ENCODE measurements around the gene PRKCA.

Gene PRKCA

DNA sequence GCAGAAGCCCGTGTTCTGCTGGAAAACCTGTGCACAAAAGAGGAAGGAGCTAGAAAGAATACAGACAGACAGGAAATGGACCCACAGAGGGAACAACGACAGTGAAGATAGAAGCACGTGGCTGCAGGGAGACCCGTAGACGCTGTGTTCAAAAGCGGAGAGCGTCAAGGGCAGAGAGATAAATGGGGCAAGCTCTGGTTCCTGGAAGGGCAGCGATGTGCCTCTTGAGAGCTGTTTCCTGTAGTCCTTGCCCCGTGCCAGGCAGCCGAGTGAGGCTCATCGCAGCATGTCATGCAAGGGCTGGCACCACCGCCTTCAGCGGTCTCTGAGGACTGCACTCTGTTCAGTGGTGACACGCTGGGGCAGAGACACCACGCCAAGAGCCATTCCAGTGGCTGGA, 488.9 kb downstream of the PRKCA start:
- DNase-seq (ENCODE audit: low read depth, low spot score): no peak
- Histone ChIP-seq H3K27ac (no peak overlapping the region), H3K9me3 (ENCODE audit: low read depth, low read length) (no peaks in the 10 kb centered on the region), H3K4me3 (no peak overlapping the region), H3K36me3 (ENCODE audit: insufficient read depth, low read length) (no peaks in the 10 kb centered on the region), H3K9ac (ENCODE audit: insufficient read length) (no peak overlapping the region)
- TF ChIP-seq POLR2AphosphoS5 (IDR thresholded peaks at IDR 0.05; ENCODE audit: borderline replicate concordance, low read depth, low read length) (no peak), EZH2 (IDR thresholded peaks at IDR 0.05) (no peak), FOXP2 (optimal IDR thresholded peaks at IDR 0.05; ENCODE audit: control extremely low read depth, extremely low read length, insufficient read depth) (no peak)

DNA sequence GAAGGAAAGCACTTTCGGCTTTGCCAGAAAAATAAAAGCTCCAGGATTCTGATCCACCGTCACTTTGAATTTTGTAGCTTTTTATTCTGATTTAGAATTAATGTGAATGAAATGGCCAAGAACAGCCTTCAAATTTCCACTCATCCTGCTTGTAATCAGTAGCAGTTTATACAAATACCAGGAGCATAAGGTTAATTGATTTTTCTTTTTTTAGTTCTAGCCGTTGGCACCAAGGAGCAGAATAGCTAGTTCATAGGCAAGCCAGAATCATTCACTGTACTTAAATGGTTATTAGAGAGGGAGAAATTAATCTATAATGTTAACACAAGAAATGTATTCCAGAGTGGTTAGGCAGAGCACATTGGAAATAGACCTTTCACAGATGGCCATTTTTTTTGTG, 491.4 kb downstream of the PRKCA start:
- Histone ChIP-seq H3K4me3 (no peak overlapping the region), H3K9me3 (ENCODE audit: low read depth, low read length) (no peaks in the 10 kb centered on the region), H3K27ac (no peak overlapping the region), H3K9ac (ENCODE audit: insufficient read length) (no peak overlapping the region), H3K36me3 (ENCODE audit: insufficient read depth, low read length) (no peaks in the 10 kb centered on the region)
- TF ChIP-seq EZH2 (IDR thresholded peaks at IDR 0.05) (no peak), FOXP2 (optimal IDR thresholded peaks at IDR 0.05; ENCODE audit: control extremely low read depth, extremely low read length, insufficient read depth) (no peak), POLR2AphosphoS5 (IDR thresholded peaks at IDR 0.05; ENCODE audit: borderline replicate concordance, low read depth, low read length) (no peak)
- DNase-seq (ENCODE audit: low read depth, low spot score): no peak

DNA sequence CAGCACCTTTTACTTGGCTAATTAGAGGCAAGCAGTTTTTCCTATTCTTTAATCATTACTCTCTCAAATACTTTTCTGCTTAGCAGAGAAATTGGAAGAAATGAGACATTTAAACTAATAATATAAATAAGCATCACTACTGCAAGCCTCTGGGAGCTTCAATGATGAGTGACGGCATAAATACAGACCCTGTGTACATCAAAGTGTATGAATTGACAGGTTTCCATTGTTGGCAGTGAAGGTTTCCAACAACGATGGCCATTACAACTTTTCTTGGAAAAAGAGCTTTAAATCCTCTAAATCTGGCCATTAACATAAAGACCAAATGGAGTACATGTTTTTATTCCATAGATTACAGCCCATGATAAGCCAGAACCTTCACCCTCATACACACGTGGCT, 493.1 kb downstream of the PRKCA start:
- Histone ChIP-seq H3K27ac (no peak overlapping the region), H3K4me3 (no peak overlapping the region), H3K36me3 (ENCODE audit: insufficient read depth, low read length) (no peaks in the 10 kb centered on the region), H3K9me3 (ENCODE audit: low read depth, low read length) (no peaks in the 10 kb centered on the region), H3K9ac (ENCODE audit: insufficient read length) (no peak overlapping the region)
- DNase-seq (ENCODE audit: low read depth, low spot score): no peak
- TF ChIP-seq POLR2AphosphoS5 (IDR thresholded peaks at IDR 0.05; ENCODE audit: borderline replicate concordance, low read depth, low read length): no peak
- no peak for TF ChIP-seq EZH2 (IDR thresholded peaks at IDR 0.05)
- no peak for TF ChIP-seq FOXP2 (optimal IDR thresholded peaks at IDR 0.05; ENCODE audit: control extremely low read depth, extremely low read length, insufficient read depth)

DNA sequence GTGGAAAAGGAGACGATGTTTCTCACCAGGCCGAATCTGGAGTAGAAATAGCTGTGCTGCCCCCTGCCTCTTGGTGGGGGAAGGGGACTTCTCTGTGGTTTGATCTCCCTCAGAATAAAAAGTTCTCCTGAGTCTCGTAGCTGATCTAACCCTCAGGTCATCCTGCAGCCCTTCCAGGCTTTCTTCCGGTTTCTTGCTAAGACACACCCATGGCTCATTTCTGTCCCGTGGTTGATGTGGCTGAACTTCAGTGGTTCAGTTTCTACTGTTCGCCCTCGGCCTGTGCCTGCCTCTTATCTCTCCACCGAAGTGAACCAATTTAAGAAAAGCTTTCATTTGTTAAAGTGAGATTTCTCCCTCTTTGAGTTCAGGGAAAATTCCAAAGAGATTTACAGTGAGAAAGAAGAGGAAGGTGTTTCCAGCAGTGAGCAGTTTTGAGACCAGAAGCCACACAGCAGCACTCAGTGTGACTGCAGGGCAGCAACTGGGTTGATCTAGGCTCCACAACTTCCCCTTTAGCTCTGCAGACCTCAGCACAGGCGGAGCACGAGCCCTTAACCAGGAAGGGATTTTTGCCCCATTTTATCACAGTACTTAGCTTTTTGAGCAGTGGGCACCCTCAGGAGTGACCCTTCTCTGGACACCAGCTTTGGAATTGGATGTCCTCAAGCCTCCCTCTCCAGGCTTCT, 497.6 kb downstream of the PRKCA start:
- TF ChIP-seq POLR2AphosphoS5 (IDR thresholded peaks at IDR 0.05; ENCODE audit: borderline replicate concordance, low read depth, low read length) (no peak), EZH2 (IDR thresholded peaks at IDR 0.05) (no peak), FOXP2 (optimal IDR thresholded peaks at IDR 0.05; ENCODE audit: control extremely low read depth, extremely low read length, insufficient read depth) (no peak)
- no peak overlapping the region for H3K27ac ChIP-seq
- H3K4me3 ChIP-seq: no peak overlapping the region
- H3K36me3 ChIP-seq (ENCODE audit: insufficient read depth, low read length): no peaks in the 10 kb centered on the region
- no peak for DNase-seq (ENCODE audit: low read depth, low spot score)
- H3K9me3 ChIP-seq (ENCODE audit: low read depth, low read length): no peaks in the 10 kb centered on the region
- no peak overlapping the region for H3K9ac ChIP-seq (ENCODE audit: insufficient read length)

DNA sequence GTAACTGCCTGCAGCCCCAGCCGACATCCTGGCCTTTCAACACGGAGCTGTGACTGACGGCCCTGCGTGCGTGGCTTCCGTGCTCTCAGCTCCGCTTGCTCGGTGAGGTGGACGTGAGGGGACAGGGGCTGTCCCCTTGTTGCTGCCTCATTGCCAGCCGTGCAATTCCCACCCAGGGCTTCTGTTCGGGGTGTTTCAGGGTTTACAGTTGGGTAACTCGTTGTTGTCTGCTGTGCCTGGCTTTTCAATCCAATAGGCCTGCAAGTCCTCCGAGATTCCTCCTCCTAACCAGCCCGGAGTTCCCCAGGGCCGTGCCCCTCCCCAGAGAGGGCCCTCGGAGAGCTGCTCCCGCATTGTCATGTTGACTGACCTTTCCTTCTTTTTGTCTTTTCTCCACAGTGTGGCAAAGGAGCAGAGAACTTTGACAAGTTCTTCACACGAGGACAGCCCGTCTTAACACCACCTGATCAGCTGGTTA, 501.1 kb downstream of the PRKCA start:
- H3K36me3 ChIP-seq (ENCODE audit: insufficient read depth, low read length): no peaks in the 10 kb centered on the region
- no peaks in the 10 kb centered on the region for H3K9me3 ChIP-seq (ENCODE audit: low read depth, low read length)
- DNase-seq (ENCODE audit: low read depth, low spot score): no peak
- TF ChIP-seq EZH2 (IDR thresholded peaks at IDR 0.05) (no peak), FOXP2 (optimal IDR thresholded peaks at IDR 0.05; ENCODE audit: control extremely low read depth, extremely low read length, insufficient read depth) (no peak), POLR2AphosphoS5 (IDR thresholded peaks at IDR 0.05; ENCODE audit: borderline replicate concordance, low read depth, low read length) (no peak)
- H3K27ac ChIP-seq: no peak overlapping the region
- no peak overlapping the region for H3K4me3 ChIP-seq
- no peak overlapping the region for H3K9ac ChIP-seq (ENCODE audit: insufficient read length)

DNA sequence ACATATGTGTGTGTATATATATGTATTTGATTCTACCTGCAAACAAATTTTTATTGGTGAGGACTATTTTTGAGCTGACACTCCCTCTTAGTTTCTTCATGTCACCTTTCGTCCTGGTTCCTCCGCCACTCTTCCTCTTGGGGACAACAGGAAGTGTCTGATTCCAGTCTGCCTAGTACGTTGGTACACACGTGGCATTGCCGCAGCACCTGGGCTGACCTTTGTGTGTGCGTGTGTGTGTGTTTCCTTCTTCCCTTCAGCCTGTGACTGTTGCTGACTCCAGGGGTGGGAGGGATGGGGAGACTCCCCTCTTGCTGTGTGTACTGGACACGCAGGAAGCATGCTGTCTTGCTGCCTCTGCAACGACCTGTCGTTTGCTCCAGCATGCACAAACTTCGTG, 503.2 kb downstream of the PRKCA start:
- Histone ChIP-seq H3K4me3 (no peak overlapping the region), H3K36me3 (ENCODE audit: insufficient read depth, low read length) (no peaks in the 10 kb centered on the region), H3K27ac (no peak overlapping the region), H3K9me3 (ENCODE audit: low read depth, low read length) (no peaks in the 10 kb centered on the region), H3K9ac (ENCODE audit: insufficient read length) (no peak overlapping the region)
- DNase-seq (ENCODE audit: low read depth, low spot score): no peak
- no peak for TF ChIP-seq FOXP2 (optimal IDR thresholded peaks at IDR 0.05; ENCODE audit: control extremely low read depth, extremely low read length, insufficient read depth)
- TF ChIP-seq POLR2AphosphoS5 (IDR thresholded peaks at IDR 0.05; ENCODE audit: borderline replicate concordance, low read depth, low read length): no peak
- no peak for TF ChIP-seq EZH2 (IDR thresholded peaks at IDR 0.05)

DNA sequence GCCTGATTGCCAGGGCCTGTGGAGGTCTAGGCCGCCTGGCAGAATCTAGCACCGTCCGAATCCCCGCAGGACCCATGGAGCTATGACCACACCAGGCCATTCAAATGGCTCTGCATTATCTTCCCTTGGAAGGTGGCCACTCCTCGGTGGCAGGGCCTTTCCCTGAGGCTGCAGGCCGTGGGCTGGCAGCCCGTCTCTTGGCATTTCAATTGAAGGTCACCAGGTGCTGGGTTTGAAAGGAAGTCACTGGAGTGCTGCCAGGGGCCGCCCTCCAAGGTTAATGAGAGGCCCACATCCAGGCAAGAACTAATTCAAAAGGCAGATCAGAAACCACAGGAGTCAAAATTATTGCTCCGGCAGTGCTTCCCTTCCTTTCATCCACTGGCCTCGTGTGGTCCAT, 504.8 kb downstream of the PRKCA start:
- H3K9ac ChIP-seq (ENCODE audit: insufficient read length): no peak overlapping the region
- no peak for TF ChIP-seq FOXP2 (optimal IDR thresholded peaks at IDR 0.05; ENCODE audit: control extremely low read depth, extremely low read length, insufficient read depth)
- TF ChIP-seq EZH2 (IDR thresholded peaks at IDR 0.05): no peak
- no peak for TF ChIP-seq POLR2AphosphoS5 (IDR thresholded peaks at IDR 0.05; ENCODE audit: borderline replicate concordance, low read depth, low read length)
- no peak overlapping the region for H3K27ac ChIP-seq
- H3K9me3 ChIP-seq (ENCODE audit: low read depth, low read length): no peaks in the 10 kb centered on the region
- no peak for DNase-seq (ENCODE audit: low read depth, low spot score)
- no peaks in the 10 kb centered on the region for H3K36me3 ChIP-seq (ENCODE audit: insufficient read depth, low read length)
- H3K4me3 ChIP-seq: no peak overlapping the region

DNA sequence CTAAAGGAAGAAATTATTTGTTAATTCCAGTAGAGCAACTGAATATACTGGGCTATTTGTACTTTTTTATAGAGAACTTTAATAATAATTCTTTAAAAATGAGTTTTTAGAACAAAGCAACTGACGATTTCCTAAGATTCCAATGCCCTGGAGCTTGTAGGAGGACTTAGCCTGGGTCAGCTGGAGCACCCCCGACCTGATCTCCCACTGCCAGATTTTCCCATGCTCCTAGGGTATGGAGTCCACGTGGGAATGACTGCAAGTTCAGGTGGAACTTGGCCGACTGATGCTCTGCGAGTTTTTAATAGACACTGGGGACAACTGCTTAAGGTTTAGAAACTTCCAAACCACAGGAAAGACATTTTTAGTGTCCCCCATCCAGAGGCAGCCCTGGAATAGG, 507.0 kb downstream of the PRKCA start:
- DNase-seq (ENCODE audit: low read depth, low spot score): no peak
- no peak overlapping the region for H3K27ac ChIP-seq
- H3K9ac ChIP-seq (ENCODE audit: insufficient read length): no peak overlapping the region
- no peaks in the 10 kb centered on the region for H3K36me3 ChIP-seq (ENCODE audit: insufficient read depth, low read length)
- H3K4me3 ChIP-seq: no peak overlapping the region
- no peaks in the 10 kb centered on the region for H3K9me3 ChIP-seq (ENCODE audit: low read depth, low read length)
- TF ChIP-seq FOXP2 (optimal IDR thresholded peaks at IDR 0.05; ENCODE audit: control extremely low read depth, extremely low read length, insufficient read depth) (no peak), EZH2 (IDR thresholded peaks at IDR 0.05) (no peak), POLR2AphosphoS5 (IDR thresholded peaks at IDR 0.05; ENCODE audit: borderline replicate concordance, low read depth, low read length) (no peak)

Measured in SK-N-MC (cell line).